ENCODE data around the gene AMFR. TPM values are rescaled to one million over a fixed set of nuclear protein-coding genes. Genes with fewer than 3 reads are reported as not detected.

Gene AMFR
- total and polyA plus RNA-seq, 2 of the 8 experiments (the other 6 are each of a cell fraction or from before 2014, with no cell fraction given): 18.6 to 21.7 TPM

GRCh38 chr16:56369202-56369601 lies 56.1 kb downstream of the AMFR start (continued):
- TF ChIP-seq CHD7 (IDR thresholded peaks at IDR 0.05; ENCODE audit: insufficient replicate concordance, low read length): no peak
- TF ChIP-seq SRF (IDR thresholded peaks at IDR 0.05; ENCODE audit: low read depth, low read length): no peak
- TF ChIP-seq BACH1 (IDR thresholded peaks at IDR 0.05; ENCODE audit: low read length): no peak
- TF ChIP-seq HDAC2 (IDR thresholded peaks at IDR 0.05; ENCODE audit: borderline replicate concordance in 1 of 2, low read depth in 2 of 2, low read length in 2 of 2): no peak
- TF ChIP-seq BRCA1 (IDR thresholded peaks at IDR 0.05; ENCODE audit: low read depth, low read length): no peak
- no peak for TF ChIP-seq RFX5 (IDR thresholded peaks at IDR 0.05; ENCODE audit: borderline replicate concordance, low read depth, low read length)
- no peak for TF ChIP-seq TEAD4 (IDR thresholded peaks at IDR 0.05; ENCODE audit: low read depth, low read length)
- TF ChIP-seq ZNF274 (IDR thresholded peaks at IDR 0.05; ENCODE audit: borderline replicate concordance, extremely low read depth, low read length): no peak
- no peak for TF ChIP-seq CTCF (IDR thresholded peaks at IDR 0.05; ENCODE audit: control extremely low read depth in 1 of 3, insufficient read depth in 1 of 3, low read depth in 1 of 3, low read length in 3 of 3)
